Measurements from ENCODE around the gene SUN2. TPM values are rescaled to one million over a fixed set of nuclear protein-coding genes. Genes with fewer than 3 reads are reported as not detected.

SUN2 gene
- polyA plus RNA-seq, 3 donors: 95.8 to 159 (median 97.8) TPM

GRCh38 chr22:38793317-38793716 lies 37.5 kb upstream of the SUN2 start:
- peaks cover 0 to 2% (median 0%) of the 10 kb centered on the region in 7 donors for H3K9me3 Mint-ChIP-seq
- no peaks in the 10 kb centered on the region for H3K36me3 Mint-ChIP-seq
- peaks cover 17% of the 10 kb centered on the region for H3K4me1 Mint-ChIP-seq
- peak overlapping the region in 1 of 2 donors; percentile 84 for H3K27ac ChIP-seq (ENCODE audit: low read depth in 1 of 2, low read length in 2 of 2)
- H3K27ac Mint-ChIP-seq: peak overlapping the region; percentile 33 to 94 (median 84)
- peak overlapping the region; percentile 86 for H3K9ac ChIP-seq (ENCODE audit: insufficient read depth, low read length, poor library complexity, severe bottlenecking)
- intact Hi-C loops (cut with micrococcal nuclease): no loop called here
- peak overlapping the region; percentile 71 to 87 for H3K4me3 Mint-ChIP-seq
- peaks cover 6 to 10% of the 10 kb centered on the region in 2 donors for H3K36me3 ChIP-seq (replicated peaks in 1 of 2; ENCODE audit: control insufficient read depth in 1 of 2, insufficient read depth in 2 of 2, low read length in 2 of 2)
- WGBS (ENCODE audit: insufficient coverage): no CpG with 5 or more reads among the region's 9 CpGs
- H3K79me2 ChIP-seq (ENCODE audit: insufficient read depth, low read length): peaks cover 6% of the 10 kb centered on the region
- TF ChIP-seq, protein P1, sequence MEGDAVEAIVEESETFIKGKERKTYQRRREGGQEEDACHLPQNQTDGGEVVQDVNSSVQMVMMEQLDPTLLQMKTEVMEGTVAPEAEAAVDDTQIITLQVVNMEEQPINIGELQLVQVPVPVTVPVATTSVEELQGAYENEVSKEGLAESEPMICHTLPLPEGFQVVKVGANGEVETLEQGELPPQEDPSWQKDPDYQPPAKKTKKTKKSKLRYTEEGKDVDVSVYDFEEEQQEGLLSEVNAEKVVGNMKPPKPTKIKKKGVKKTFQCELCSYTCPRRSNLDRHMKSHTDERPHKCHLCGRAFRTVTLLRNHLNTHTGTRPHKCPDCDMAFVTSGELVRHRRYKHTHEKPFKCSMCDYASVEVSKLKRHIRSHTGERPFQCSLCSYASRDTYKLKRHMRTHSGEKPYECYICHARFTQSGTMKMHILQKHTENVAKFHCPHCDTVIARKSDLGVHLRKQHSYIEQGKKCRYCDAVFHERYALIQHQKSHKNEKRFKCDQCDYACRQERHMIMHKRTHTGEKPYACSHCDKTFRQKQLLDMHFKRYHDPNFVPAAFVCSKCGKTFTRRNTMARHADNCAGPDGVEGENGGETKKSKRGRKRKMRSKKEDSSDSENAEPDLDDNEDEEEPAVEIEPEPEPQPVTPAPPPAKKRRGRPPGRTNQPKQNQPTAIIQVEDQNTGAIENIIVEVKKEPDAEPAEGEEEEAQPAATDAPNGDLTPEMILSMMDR (IDR thresholded peaks at IDR 0.05): no peak
- peaks cover 2 to 4% of the 10 kb centered on the region in 2 donors for H3K27me3 ChIP-seq (ENCODE audit: control insufficient read depth in 2 of 2, insufficient read depth in 2 of 2, low read length in 2 of 2)
- no peak for DNase-seq
- peak overlapping the region; percentile 91 for H3K4me2 ChIP-seq (replicated peaks; ENCODE audit: extremely low read depth, low read length, poor library complexity, severe bottlenecking)
- no peaks in the 10 kb centered on the region for H3K9me3 ChIP-seq (replicated peaks in 1 of 2; ENCODE audit: control insufficient read depth in 1 of 2, insufficient read depth in 1 of 2, low read length in 2 of 2)
- peak overlapping the region; percentile 53 to 91 (median 58) for H3K4me3 ChIP-seq (replicated peaks in 1 of 3; ENCODE audit: low read depth in 2 of 3, low read length in 3 of 3)
- peak overlapping the region; percentile 88 for H2AFZ ChIP-seq (ENCODE audit: insufficient read depth, low read depth, low read length, poor library complexity, severe bottlenecking)
- no peaks in the 10 kb centered on the region for H4K20me1 ChIP-seq (ENCODE audit: insufficient read depth, low read length)
- peaks cover 9 to 21% (median 16%) of the 10 kb centered on the region in 3 donors for H3K27me3 Mint-ChIP-seq (ENCODE audit: low read depth in 3 of 3)
- peaks cover 13 to 14% of the 10 kb centered on the region in 2 donors for H3K4me1 ChIP-seq (ENCODE audit: control insufficient read depth in 1 of 2, insufficient read depth in 2 of 2, low read length in 2 of 2)

- no peaks in the 10 kb centered on the region for H3K36me3 Mint-ChIP-seq
- no peak overlapping the region for H3K4me2 ChIP-seq (replicated peaks; ENCODE audit: extremely low read depth, low read length, poor library complexity, severe bottlenecking)
- peaks cover 13 to 14% of the 10 kb centered on the region in 2 donors for H3K4me1 ChIP-seq (ENCODE audit: control insufficient read depth in 1 of 2, insufficient read depth in 2 of 2, low read length in 2 of 2)
- intact Hi-C loops (cut with micrococcal nuclease): no loop called here
- DNase-seq: no peak
- H4K20me1 ChIP-seq (ENCODE audit: insufficient read depth, low read length): no peaks in the 10 kb centered on the region
- peaks cover 6% of the 10 kb centered on the region for H3K79me2 ChIP-seq (ENCODE audit: insufficient read depth, low read length)
- WGBS (ENCODE audit: insufficient coverage): no CpG with 5 or more reads among the region's 4 CpGs
- TF ChIP-seq, protein P1 (IDR thresholded peaks at IDR 0.05): no peak
- H3K4me3 ChIP-seq (replicated peaks in 1 of 3; ENCODE audit: low read depth in 2 of 3, low read length in 3 of 3): no peak overlapping the region
- H3K36me3 ChIP-seq (replicated peaks in 1 of 2; ENCODE audit: control insufficient read depth in 1 of 2, insufficient read depth in 2 of 2, low read length in 2 of 2): peaks cover 6 to 10% of the 10 kb centered on the region in 2 donors
- H3K4me3 Mint-ChIP-seq: peak overlapping the region in 1 of 2 donors; percentile 71
- peaks cover 2 to 4% of the 10 kb centered on the region in 2 donors for H3K27me3 ChIP-seq (ENCODE audit: control insufficient read depth in 2 of 2, insufficient read depth in 2 of 2, low read length in 2 of 2)
- peaks cover 21% of the 10 kb centered on the region for H3K4me1 Mint-ChIP-seq
- H2AFZ ChIP-seq (ENCODE audit: insufficient read depth, low read depth, low read length, poor library complexity, severe bottlenecking): no peak overlapping the region
- H3K27ac Mint-ChIP-seq: peak overlapping the region in 2 of 7 donors; percentile 84 to 90
- H3K9me3 ChIP-seq (replicated peaks in 1 of 2; ENCODE audit: control insufficient read depth in 1 of 2, insufficient read depth in 1 of 2, low read length in 2 of 2): no peaks in the 10 kb centered on the region
- no peak overlapping the region for H3K27ac ChIP-seq (ENCODE audit: low read depth in 1 of 2, low read length in 2 of 2)
- H3K27me3 Mint-ChIP-seq (ENCODE audit: low read depth in 3 of 3): peaks cover 7 to 16% (median 16%) of the 10 kb centered on the region in 3 donors
- no peaks in the 10 kb centered on the region for H3K9me3 Mint-ChIP-seq
- no peak overlapping the region for H3K9ac ChIP-seq (ENCODE audit: insufficient read depth, low read length, poor library complexity, severe bottlenecking)
These were observed 37.0 kb upstream of the SUN2 start for GRCh38 chr22:38792833-38793232.
